ENCODE results near the gene TMEM132C. TPM values are rescaled to one million over a fixed set of nuclear protein-coding genes. Genes with fewer than 3 reads are reported as not detected.

Gene TMEM132C
- total RNA-seq, 1 donor from 2014 or later: not detected

GRCh38 chr12:128337071-128337345 is 70.0 kb downstream of the TMEM132C start:
- TF ChIP-seq CTCF (IDR thresholded peaks at IDR 0.05): no peak
- Mint-ChIP-seq H3K27ac (no peak overlapping the region), H3K4me1 (no peaks in the 10 kb centered on the region), H3K27me3 (no peaks in the 10 kb centered on the region), H3K4me3 (no peak overlapping the region), H3K9me3 (peaks cover 2% of the 10 kb centered on the region), H3K36me3 (ENCODE audit: low read depth) (no peaks in the 10 kb centered on the region)
- ChIA-PET CTCF (no interaction called here), POLR2A (no interaction called here)
- ATAC-seq (ENCODE audit: low read depth) (no peak), DNase-seq (no peak)
- intact Hi-C loops (cut with micrococcal nuclease): no loop called here

- H3K27ac Mint-ChIP-seq: no peak overlapping the region
- no peak for DNase-seq
- no peaks in the 10 kb centered on the region for H3K36me3 Mint-ChIP-seq (ENCODE audit: low read depth)
- H3K4me3 Mint-ChIP-seq: no peak overlapping the region
- H3K27me3 Mint-ChIP-seq: no peaks in the 10 kb centered on the region
- TF ChIP-seq CTCF (IDR thresholded peaks at IDR 0.05): no peak
- ChIA-PET POLR2A (no interaction called here), CTCF (no interaction called here)
- H3K9me3 Mint-ChIP-seq: peaks cover 2% of the 10 kb centered on the region
- intact Hi-C loops (cut with micrococcal nuclease): no loop called here
- no peaks in the 10 kb centered on the region for H3K4me1 Mint-ChIP-seq
- ATAC-seq (ENCODE audit: low read depth): no peak
These were observed 70.6 kb downstream of the TMEM132C start for GRCh38 chr12:128337431-128338170.

- H3K27ac Mint-ChIP-seq: no peak overlapping the region
- no peak overlapping the region for H3K4me3 Mint-ChIP-seq
- H3K36me3 Mint-ChIP-seq (ENCODE audit: low read depth): no peaks in the 10 kb centered on the region
These were observed 71.6 kb downstream of the TMEM132C start for GRCh38 chr12:128338386-128339125.

GRCh38 chr12:128339126-128339520 is 72.2 kb downstream of the TMEM132C start:
- CTCF ChIA-PET: no interaction called here
- POLR2A ChIA-PET: no interaction called here
- no peak overlapping the region for H3K27ac Mint-ChIP-seq
- DNase-seq (no peak), ATAC-seq (ENCODE audit: low read depth) (no peak)
- no peaks in the 10 kb centered on the region for H3K4me1 Mint-ChIP-seq
- intact Hi-C loops (cut with micrococcal nuclease): no loop called here
- no peaks in the 10 kb centered on the region for H3K36me3 Mint-ChIP-seq (ENCODE audit: low read depth)
- H3K4me3 Mint-ChIP-seq: no peak overlapping the region
- no peak for TF ChIP-seq CTCF (IDR thresholded peaks at IDR 0.05)
- H3K27me3 Mint-ChIP-seq: no peaks in the 10 kb centered on the region
- H3K9me3 Mint-ChIP-seq: peaks cover 2% of the 10 kb centered on the region

More at GRCh38 chr12:128338386-128339125, 71.6 kb downstream of the TMEM132C start:
- intact Hi-C loops (cut with micrococcal nuclease): no loop called here
- TF ChIP-seq CTCF (IDR thresholded peaks at IDR 0.05): no peak
- H3K4me1 Mint-ChIP-seq: no peaks in the 10 kb centered on the region
- peaks cover 2% of the 10 kb centered on the region for H3K9me3 Mint-ChIP-seq
- DNase-seq (no peak), ATAC-seq (ENCODE audit: low read depth) (no peak)
- no peaks in the 10 kb centered on the region for H3K27me3 Mint-ChIP-seq
- POLR2A ChIA-PET: no interaction called here
- CTCF ChIA-PET: no interaction called here

- ATAC-seq (ENCODE audit: low read depth): no peak
- Mint-ChIP-seq H3K4me1 (no peaks in the 10 kb centered on the region), H3K27me3 (no peaks in the 10 kb centered on the region), H3K27ac (no peak overlapping the region), H3K36me3 (ENCODE audit: low read depth) (no peaks in the 10 kb centered on the region), H3K4me3 (no peak overlapping the region), H3K9me3 (peaks cover 2% of the 10 kb centered on the region)
- intact Hi-C loops (cut with micrococcal nuclease): no loop called here
- CTCF ChIA-PET: no interaction called here
- DNase-seq: no peak
- POLR2A ChIA-PET: no interaction called here
- TF ChIP-seq CTCF (IDR thresholded peaks at IDR 0.05): no peak
These were observed 72.7 kb downstream of the TMEM132C start for GRCh38 chr12:128339631-128340030.

Measured in activated B cell treated with CpG ODN at 0.5 μM for 24 hours (primary cell).